GM21526 (cell line): Measurements from ENCODE around the gene IRF7.

ENCODE experiments used
- ATAC-seq: cut with Tn5 transposase; IDR thresholded peaks from one replicate; pipeline ENCODE4 v1.9.1; 2021; ENCODE audit warnings: moderate library complexity; ENCODE audit not compliant: unreplicated experiment, low FRiP score

IRF7 gene

GRCh38 chr11:641806-642370 is 26.1 kb upstream of the IRF7 start:
- ATAC-seq, result no peak

GRCh38 chr11:640021-640706 is 24.4 kb upstream of the IRF7 start:
- no peak for ATAC-seq

- ATAC-seq, result no peak
These were observed 23.7 kb upstream of the IRF7 start for GRCh38 chr11:639332-639955.

- ATAC-seq, result no peak
These were observed 23.0 kb upstream of the IRF7 start for GRCh38 chr11:638631-639331.

- ATAC-seq, result no peak
These were observed 22.1 kb upstream of the IRF7 start for GRCh38 chr11:637593-638521.

- no peak for ATAC-seq
These were observed 21.5 kb upstream of the IRF7 start for GRCh38 chr11:637333-637592.

GRCh38 chr11:636511-637332 is 21.0 kb upstream of the IRF7 start, which contains the start of gene DRD4:
Gene DRD4 (plus strand): TSS chr11:637269. CDS start chr11:637305, 36 bp downstream.
- no peak for ATAC-seq

GRCh38 chr11:635945-636510 is 20.3 kb upstream of the IRF7 start:
- no peak for ATAC-seq

- no peak for ATAC-seq
These were observed 15.1 kb upstream of the IRF7 start for GRCh38 chr11:630871-631270.

GRCh38 chr11:629237-629583 is 13.5 kb upstream of the IRF7 start:
- no peak for ATAC-seq

- ATAC-seq, result no peak
These were observed 12.3 kb upstream of the IRF7 start for GRCh38 chr11:628056-628455.

GRCh38 chr11:627308-627576 is 11.5 kb upstream of the IRF7 start:
- no peak for ATAC-seq

- no peak for ATAC-seq
These were observed 10.9 kb upstream of the IRF7 start, which contains the start of gene SCT for GRCh38 chr11:626475-627307. Gene SCT (minus strand): TSS chr11:627181. CDS start chr11:627143, 38 bp downstream.

GRCh38 chr11:625636-626268 is 10.0 kb upstream of the IRF7 start:
- ATAC-seq, result no peak

- no peak for ATAC-seq
These were observed 9.2 kb upstream of the IRF7 start, which contains the start of gene CDHR5 for GRCh38 chr11:624705-625635. Gene CDHR5 (minus strand): TSS chr11:624955. CDS start chr11:624902, 53 bp downstream.

- no peak for ATAC-seq
These were observed 8.4 kb upstream of the IRF7 start for GRCh38 chr11:623999-624704.
